Stimulated activated naive CD8-positive, alpha-beta T cell treated with anti-CD3 and anti-CD28 coated beads, Interleukin-15, amount 100 ng/mL, for 72 hours (primary cell): ENCODE results near the gene PARP8.

Experiments used
- ATAC-seq: fragments of 150-1000 bp; cut with Tn5 transposase; 2 replicates; pipeline ENCODE4 v1.10.0; 2021; ENCODE audit warnings: mild to moderate bottlenecking, moderate library complexity
- DNase-seq, 2 donors: peaks; one replicate each; pipeline ENCODE4 v3.0.0; 2021 to 2022
- H3K27ac Mint-ChIP-seq, 2 donors: one replicate each; pipeline ENCODE4 v1.8.0; 2022; ENCODE audit warnings: mild to moderate bottlenecking in 2 of 2, mixed read lengths in 2 of 2, moderate library complexity in 2 of 2
- H3K27me3 Mint-ChIP-seq: one replicate; pipeline ENCODE4 v1.8.0; 2022; ENCODE audit warnings: mixed read lengths
- H3K4me1 Mint-ChIP-seq: one replicate; pipeline ENCODE4 v1.8.0; 2022; ENCODE audit warnings: mild to moderate bottlenecking, mixed read lengths
- H3K4me3 Mint-ChIP-seq, 2 donors: one replicate each; pipeline ENCODE4 v1.8.0; 2022; ENCODE audit warnings: mild to moderate bottlenecking in 2 of 2, mixed read lengths in 2 of 2, moderate library complexity in 1 of 2
- H3K9me3 Mint-ChIP-seq, 2 donors: one replicate each; pipeline ENCODE4 v1.8.0; 2022; ENCODE audit warnings: mixed read lengths in 2 of 2

PARP8 gene

GRCh38 chr5:50730336-50730735, 63.9 kb downstream of the PARP8 start:
- no peaks in the 10 kb centered on the region for H3K27me3 Mint-ChIP-seq

GRCh38 chr5:50730841-50731240, 64.4 kb downstream of the PARP8 start:
- Mint-ChIP-seq H3K4me1 (peaks cover 47% of the 10 kb centered on the region), H3K27me3 (no peaks in the 10 kb centered on the region), H3K9me3 (no peaks in the 10 kb centered on the region), H3K27ac (no peak overlapping the region), H3K4me3 (no peak overlapping the region)
- ATAC-seq (no peak), DNase-seq (no peak)

More at GRCh38 chr5:50730336-50730735, 63.9 kb downstream of the PARP8 start:
- no peaks in the 10 kb centered on the region for H3K9me3 Mint-ChIP-seq
- peak overlapping the region in 1 of 2 donors; percentile 59 for H3K27ac Mint-ChIP-seq
- no peak for DNase-seq
- ATAC-seq, result no peak
- no peak overlapping the region for H3K4me3 Mint-ChIP-seq
- H3K4me1 Mint-ChIP-seq, result peaks cover 46% of the 10 kb centered on the region

- Mint-ChIP-seq H3K27ac (peak overlapping the region in 1 of 2 donors; percentile 43), H3K4me3 (no peak overlapping the region), H3K4me1 (peaks cover 26% of the 10 kb centered on the region), H3K27me3 (no peaks in the 10 kb centered on the region), H3K9me3 (no peaks in the 10 kb centered on the region)
- ATAC-seq (no peak), DNase-seq (no peak)
These were observed 67.3 kb downstream of the PARP8 start for GRCh38 chr5:50733741-50734140.

- ATAC-seq, result no peak
- Mint-ChIP-seq H3K4me1 (peaks cover 37% of the 10 kb centered on the region), H3K27ac (peak overlapping the region in 1 of 2 donors; percentile 85), H3K4me3 (no peak overlapping the region), H3K9me3 (no peaks in the 10 kb centered on the region), H3K27me3 (no peaks in the 10 kb centered on the region)
- no peak for DNase-seq
These were observed 72.4 kb downstream of the PARP8 start for GRCh38 chr5:50738864-50739263.

GRCh38 chr5:50740832-50741231, 74.4 kb downstream of the PARP8 start:
- Mint-ChIP-seq H3K27ac (no peak overlapping the region), H3K4me1 (peaks cover 37% of the 10 kb centered on the region), H3K27me3 (no peaks in the 10 kb centered on the region), H3K4me3 (no peak overlapping the region), H3K9me3 (no peaks in the 10 kb centered on the region)
- no peak for ATAC-seq
- no peak for DNase-seq

- H3K9me3 Mint-ChIP-seq, result no peaks in the 10 kb centered on the region
- peak; percentile 73 for ATAC-seq
- H3K27me3 Mint-ChIP-seq, result no peaks in the 10 kb centered on the region
- H3K4me1 Mint-ChIP-seq, result peaks cover 69% of the 10 kb centered on the region
- peak overlapping the region; percentile 76 to 91 for H3K4me3 Mint-ChIP-seq
- peak overlapping the region; percentile 46 to 68 for H3K27ac Mint-ChIP-seq
- no peak for DNase-seq
These were observed 78.3 kb downstream of the PARP8 start for GRCh38 chr5:50744776-50745175.

- no peak overlapping the region for H3K27ac Mint-ChIP-seq
- H3K27me3 Mint-ChIP-seq, result no peaks in the 10 kb centered on the region
- ATAC-seq, result no peak
These were observed 78.9 kb downstream of the PARP8 start for GRCh38 chr5:50745221-50745910.

GRCh38 chr5:50749181-50749580, 82.7 kb downstream of the PARP8 start:
- Mint-ChIP-seq H3K27me3 (no peaks in the 10 kb centered on the region), H3K4me3 (peak overlapping the region; percentile 33 to 50), H3K27ac (peak overlapping the region; percentile 61 to 77), H3K9me3 (no peaks in the 10 kb centered on the region), H3K4me1 (peaks cover 61% of the 10 kb centered on the region)
- ATAC-seq (no peak), DNase-seq (no peak)

More at GRCh38 chr5:50745221-50745910, 78.9 kb downstream of the PARP8 start:
- no peak for DNase-seq
- Mint-ChIP-seq H3K9me3 (no peaks in the 10 kb centered on the region), H3K4me1 (peaks cover 75% of the 10 kb centered on the region), H3K4me3 (peak overlapping the region; percentile 76 to 91)

GRCh38 chr5:50749873-50750272, 83.4 kb downstream of the PARP8 start:
- peaks cover 54% of the 10 kb centered on the region for H3K4me1 Mint-ChIP-seq
- DNase-seq (no peak), ATAC-seq (no peak)
- H3K9me3 Mint-ChIP-seq, result no peaks in the 10 kb centered on the region
- H3K27me3 Mint-ChIP-seq, result no peaks in the 10 kb centered on the region
- peak overlapping the region; percentile 23 to 50 for H3K4me3 Mint-ChIP-seq
- peak overlapping the region; percentile 59 to 75 for H3K27ac Mint-ChIP-seq

- peak overlapping the region; percentile 33 to 91 for H3K27ac Mint-ChIP-seq
- ATAC-seq (peak; percentile 83), DNase-seq (peak; percentile 29 to 31)
- no peaks in the 10 kb centered on the region for H3K27me3 Mint-ChIP-seq
- no peak overlapping the region for H3K4me3 Mint-ChIP-seq
- H3K9me3 Mint-ChIP-seq, result no peaks in the 10 kb centered on the region
- peaks cover 44% of the 10 kb centered on the region for H3K4me1 Mint-ChIP-seq
These were observed 84.7 kb downstream of the PARP8 start for GRCh38 chr5:50751064-50751657.

GRCh38 chr5:50752800-50753199, 86.4 kb downstream of the PARP8 start:
- no peak for DNase-seq
- ATAC-seq, result no peak
- no peaks in the 10 kb centered on the region for H3K9me3 Mint-ChIP-seq
- no peak overlapping the region for H3K4me3 Mint-ChIP-seq
- H3K27ac Mint-ChIP-seq, result no peak overlapping the region
- peaks cover 32% of the 10 kb centered on the region for H3K4me1 Mint-ChIP-seq
- H3K27me3 Mint-ChIP-seq, result no peaks in the 10 kb centered on the region

GRCh38 chr5:50759526-50760270, 93.3 kb downstream of the PARP8 start:
- H3K4me1 Mint-ChIP-seq, result peaks cover 8% of the 10 kb centered on the region
- no peak for DNase-seq
- peak overlapping the region in 1 of 2 donors; percentile 27 for H3K27ac Mint-ChIP-seq
- ATAC-seq, result no peak
- H3K9me3 Mint-ChIP-seq, result no peaks in the 10 kb centered on the region
- no peaks in the 10 kb centered on the region for H3K27me3 Mint-ChIP-seq
- H3K4me3 Mint-ChIP-seq, result no peak overlapping the region

GRCh38 chr5:50763351-50763750, 96.9 kb downstream of the PARP8 start:
- DNase-seq (no peak), ATAC-seq (no peak)
- Mint-ChIP-seq H3K9me3 (no peaks in the 10 kb centered on the region), H3K4me3 (no peak overlapping the region), H3K27ac (no peak overlapping the region), H3K4me1 (peaks cover 27% of the 10 kb centered on the region), H3K27me3 (no peaks in the 10 kb centered on the region)

GRCh38 chr5:50763846-50764245, 97.4 kb downstream of the PARP8 start:
- Mint-ChIP-seq H3K9me3 (no peaks in the 10 kb centered on the region), H3K4me1 (peaks cover 32% of the 10 kb centered on the region), H3K27me3 (no peaks in the 10 kb centered on the region), H3K27ac (no peak overlapping the region), H3K4me3 (no peak overlapping the region)
- no peak for ATAC-seq
- DNase-seq, result no peak

GRCh38 chr5:50766042-50766441, 99.6 kb downstream of the PARP8 start:
- H3K4me3 Mint-ChIP-seq, result no peak overlapping the region
- DNase-seq (no peak), ATAC-seq (no peak)
- H3K9me3 Mint-ChIP-seq, result no peaks in the 10 kb centered on the region
- peaks cover 37% of the 10 kb centered on the region for H3K4me1 Mint-ChIP-seq
- no peak overlapping the region for H3K27ac Mint-ChIP-seq
- no peaks in the 10 kb centered on the region for H3K27me3 Mint-ChIP-seq

GRCh38 chr5:50766462-50766861, 100.0 kb downstream of the PARP8 start:
- Mint-ChIP-seq H3K27me3 (no peaks in the 10 kb centered on the region), H3K9me3 (no peaks in the 10 kb centered on the region), H3K4me3 (no peak overlapping the region), H3K4me1 (peaks cover 37% of the 10 kb centered on the region), H3K27ac (no peak overlapping the region)
- no peak for ATAC-seq
- no peak for DNase-seq
